Activated CD8-positive, alpha-beta memory T cell treated with anti-CD3 and anti-CD28 coated beads for 24 hours (primary cell): ENCODE measurements around the gene PSTK.

Source experiments
- DNase-seq: peaks from one replicate; pipeline ENCODE4 v3.0.0-alpha.2; 2020

Gene PSTK

DNA sequence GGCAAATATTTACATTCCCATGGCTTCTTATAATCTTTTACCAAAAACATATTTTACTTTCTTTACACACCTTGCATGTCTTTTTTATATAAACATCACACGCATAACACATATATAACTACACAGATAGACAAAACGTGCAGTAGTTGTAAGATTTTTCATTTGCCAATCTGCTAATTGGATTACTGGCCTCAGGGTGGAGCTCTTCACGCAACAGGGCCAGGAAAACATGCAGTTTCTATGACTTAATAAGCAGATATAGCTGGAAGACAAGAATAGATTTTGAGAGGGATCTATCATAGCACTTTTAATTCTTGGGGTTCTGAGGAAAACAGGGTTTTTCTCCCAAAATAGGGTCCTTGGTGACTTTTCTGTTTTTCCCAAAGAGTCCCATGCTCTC is 41.3 kb downstream of the PSTK start:
- DNase-seq: no peak

DNA sequence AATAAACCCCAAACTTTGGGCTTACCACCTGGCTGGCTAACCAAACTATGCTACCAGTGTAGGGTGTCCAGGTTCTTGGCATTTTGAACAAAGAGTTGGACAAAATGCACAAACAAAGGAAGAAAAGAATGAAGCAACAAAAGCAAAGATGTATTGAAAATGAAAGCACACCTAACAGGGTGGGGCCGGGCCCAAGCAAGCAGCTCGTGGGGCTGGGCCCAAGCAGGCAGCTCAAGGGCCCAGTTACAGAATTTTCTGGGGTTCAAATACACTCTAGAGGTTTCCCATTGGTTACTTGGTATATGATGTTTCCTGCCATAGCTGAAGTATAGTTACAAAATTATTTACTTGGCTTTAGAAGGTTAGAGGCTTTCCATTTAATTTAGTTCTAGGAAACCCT is 44.3 kb downstream of the PSTK start:
- DNase-seq: no peak

DNA sequence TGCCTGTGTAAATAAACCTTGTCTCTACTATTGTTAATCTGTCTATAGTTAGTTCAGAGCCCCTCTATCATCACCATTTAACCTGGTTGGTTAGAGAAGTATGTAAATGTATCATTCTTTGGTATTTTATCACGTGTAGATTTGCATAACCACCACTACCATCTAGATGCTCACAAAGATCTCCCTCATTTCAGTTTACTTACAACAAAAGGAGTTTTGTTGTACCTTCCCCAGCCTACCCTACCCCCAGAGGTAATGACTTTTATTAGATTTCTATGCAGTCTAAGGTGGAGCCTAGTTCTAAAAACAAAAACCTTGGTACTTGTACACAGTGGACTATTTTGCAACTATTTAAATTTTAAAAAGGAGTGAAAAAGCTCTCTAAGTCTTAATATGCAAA is 46.1 kb downstream of the PSTK start:
- no peak for DNase-seq

DNA sequence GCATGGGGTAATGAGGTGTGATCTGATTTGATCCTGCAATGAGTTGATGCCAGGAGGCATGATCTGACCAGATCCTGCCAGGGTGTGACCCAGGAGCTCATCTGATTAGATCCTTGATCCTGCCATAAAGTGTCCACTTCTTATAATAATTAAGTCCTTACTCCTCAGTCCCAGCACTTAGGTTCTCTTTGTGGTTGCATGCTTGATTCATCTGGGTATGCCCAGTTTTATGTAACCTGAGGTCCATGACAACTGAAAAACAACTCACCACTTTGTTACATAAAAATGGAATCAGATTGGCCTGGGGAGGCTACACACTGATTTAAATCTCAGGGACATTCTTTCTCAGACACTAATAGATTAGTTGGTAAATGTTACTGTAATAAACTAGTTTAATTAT is 47.7 kb downstream of the PSTK start:
- DNase-seq: no peak

DNA sequence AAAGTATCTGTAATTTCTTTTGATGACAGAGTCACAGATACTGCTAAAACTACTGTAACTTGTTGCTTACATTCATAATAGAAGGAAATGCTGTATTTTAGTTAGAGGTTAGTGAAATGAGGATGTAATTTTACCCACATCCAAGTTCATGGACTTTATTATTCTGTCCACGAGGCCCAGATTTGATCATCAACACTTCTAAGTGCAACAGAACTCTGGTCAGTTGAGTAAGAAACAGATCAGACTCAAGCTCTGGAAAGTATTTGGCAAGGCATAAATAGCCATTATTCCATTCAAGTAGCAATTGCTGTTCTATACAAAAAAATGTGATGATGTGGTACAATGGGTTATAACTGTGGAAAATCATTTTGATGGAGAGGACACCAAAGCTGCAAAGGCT is 50.9 kb downstream of the PSTK start:
- DNase-seq: no peak

DNA sequence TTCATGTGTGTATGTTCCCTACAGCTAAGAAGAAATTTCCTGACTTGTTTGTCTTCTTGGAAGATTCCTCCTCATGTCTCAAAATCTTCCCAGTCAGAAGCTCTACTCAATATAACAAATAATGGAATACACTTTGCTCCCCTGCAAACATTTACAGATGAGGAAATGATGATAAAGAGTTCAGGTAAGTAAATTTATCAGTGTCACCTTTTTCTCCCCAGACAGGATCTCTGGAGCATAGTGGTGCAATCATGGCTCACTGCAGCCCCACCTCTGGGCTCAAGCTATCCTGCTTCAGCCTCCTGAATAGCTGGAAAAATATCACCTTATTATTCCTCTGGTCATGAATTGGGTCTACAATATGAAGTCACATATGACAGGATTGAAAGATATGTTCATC is 54.1 kb downstream of the PSTK start:
- DNase-seq: no peak

DNA sequence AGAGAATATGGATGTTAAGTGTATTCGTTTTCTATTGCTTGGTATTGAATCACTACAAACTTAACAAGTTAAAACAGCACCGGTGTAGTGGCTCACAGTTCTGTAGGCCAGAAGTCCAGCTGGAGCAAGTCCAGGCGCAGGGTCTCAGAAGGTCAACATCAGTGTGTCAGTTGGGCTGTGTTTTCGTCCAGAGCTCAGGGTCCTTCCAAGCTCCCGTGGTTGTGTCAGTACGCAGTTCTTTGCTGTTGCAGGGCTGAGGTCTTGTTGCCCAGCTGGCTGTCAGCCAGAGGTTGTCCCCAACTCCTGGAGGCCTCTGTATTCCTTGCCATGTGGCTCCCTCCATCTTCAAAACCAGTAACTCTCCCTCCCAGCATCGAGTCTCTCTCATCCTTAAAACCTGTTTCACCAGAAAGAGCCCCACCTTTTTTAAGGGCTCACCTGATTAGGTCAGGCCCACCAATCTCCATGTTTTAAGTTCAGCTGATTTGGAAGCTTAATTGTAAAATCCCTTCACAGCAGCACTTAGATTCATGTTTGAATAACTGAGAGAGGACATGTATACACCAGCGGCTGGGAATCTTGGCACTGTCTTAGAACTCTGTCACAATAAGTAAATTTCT is 55.4 kb downstream of the PSTK start:
- no peak for DNase-seq

DNA sequence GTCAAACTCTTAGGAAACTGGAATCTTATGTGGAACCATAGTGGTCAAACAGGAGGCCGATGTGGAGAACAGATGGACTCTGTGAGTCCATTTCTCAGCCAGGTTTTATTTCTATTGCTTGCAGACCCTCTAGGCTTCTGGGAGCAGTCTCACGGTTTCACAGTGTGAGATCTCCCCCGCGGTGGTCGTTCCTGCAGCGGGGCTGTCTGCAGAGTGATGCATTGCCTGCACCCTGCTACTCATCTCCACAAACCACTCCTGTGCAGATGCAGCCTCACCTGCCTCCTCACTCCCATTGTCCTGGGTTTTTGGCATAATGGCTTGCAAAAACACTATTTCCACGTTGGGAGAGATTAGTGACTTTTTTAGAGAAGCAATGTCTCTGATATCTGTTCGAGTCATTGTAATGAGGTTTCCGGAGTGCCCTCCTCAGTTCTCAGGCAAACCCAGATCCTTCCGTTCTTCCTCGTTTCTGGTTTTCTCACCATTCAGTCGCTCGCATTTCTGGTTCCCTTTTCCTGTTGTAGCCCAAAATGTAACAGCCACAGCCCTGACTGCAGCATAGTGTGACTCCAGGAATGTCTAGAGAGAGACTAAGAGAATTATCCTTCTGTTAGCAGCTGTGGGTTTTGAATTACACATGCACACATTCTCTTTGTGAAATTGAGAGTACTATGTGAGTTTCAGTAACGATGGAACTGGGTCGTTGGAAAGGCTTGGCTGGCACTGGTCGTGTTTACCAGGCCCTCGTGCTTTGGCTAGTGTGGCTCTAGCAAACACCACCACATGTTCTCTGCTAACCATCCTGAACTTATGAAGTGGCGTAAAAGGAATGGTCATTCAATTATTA is 58.8 kb downstream of the PSTK start:
- DNase-seq: no peak

DNA sequence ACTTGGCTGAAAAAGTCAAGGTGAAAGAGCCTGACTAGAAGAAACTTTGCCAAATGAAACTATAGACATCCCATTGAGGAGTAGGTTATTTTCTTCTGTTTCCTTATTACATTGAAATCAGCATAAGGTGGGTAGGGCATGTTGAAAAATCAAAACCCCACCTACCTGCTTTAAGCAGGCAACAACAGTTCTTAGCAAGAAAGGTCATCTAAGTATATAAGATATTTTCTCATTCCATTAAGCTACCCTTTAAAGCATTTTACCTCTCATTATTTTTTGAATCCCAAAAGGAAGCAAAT is 59.4 kb downstream of the PSTK start:
- no peak for DNase-seq
